Renal cortex interstitium (tissue), 15 donors: ENCODE data around the gene MC2R. TPM values are rescaled to one million over a fixed set of nuclear protein-coding genes. Genes with fewer than 3 reads are reported as not detected.
A peak's percentile ranks its signal among the peaks of the same experiment; 100 is the strongest.

Experiments
- DNase-seq, 11 donors: peaks; one replicate each; pipeline ENCODE4 v3.0.0-alpha.2; 2013; ENCODE audit warnings: low read depth in 9 of 11, low spot score in 4 of 11; ENCODE audit errors: extremely low read depth in 1 of 11
- long read RNA-seq, 16 experiments: transcript quantifications; one replicate each; lab custom pipeline, GENCODE V29; 2026
- polyA plus RNA-seq, 3 donors: library from polyadenylated mRNA; unstranded; fragments of 120-200 nt; gene quantifications; one replicate each; pipeline ENCODE4 v1.2.1, GENCODE V29; 2013; ENCODE audit not compliant: insufficient read length in 3 of 3

MC2R gene
- polyA plus RNA-seq, result not detected
- long read RNA-seq, donor 1, result 0 reads
- long read RNA-seq, donor 2, partial matches to known transcripts, result 0 of 1 reads
- long read RNA-seq, donor 2, other reads (novel, unspliced or antisense), result 0 of 1 reads
- long read RNA-seq, donor 3, result 0 reads
- long read RNA-seq, donor 4, result 0 reads
- long read RNA-seq, donor 5, result 0 reads
- long read RNA-seq, donor 6, result 0 reads
- long read RNA-seq, donor 7, result 0 reads
- long read RNA-seq, donor 8, result 0 reads
- long read RNA-seq, donor 9, result 0 reads
- long read RNA-seq, donor 10, result 0 reads
- long read RNA-seq, donor 11, result 0 reads
- long read RNA-seq, donor 12, result 0 reads
- long read RNA-seq, donor 13, result 0 reads
- long read RNA-seq, donor 14, result 0 reads
- long read RNA-seq, donor 15, result 0 reads
- long read RNA-seq, donor 16, result 0 reads

GRCh38 chr18:13915391-13915790, at the start of gene MC2R:
MC2R (minus strand) TSS chr18:13915536; CDS start chr18:13885518, 30,018 bp downstream.
- peak in 1 of 11 donors; percentile 32 for DNase-seq

- DNase-seq, result no peak
Measured at GRCh38 chr18:13945811-13946210, 30.5 kb upstream of the MC2R start.

- DNase-seq, result no peak
Measured at GRCh38 chr18:13943338-13943737, 28.0 kb upstream of the MC2R start.

- DNase-seq, result no peak
Measured at GRCh38 chr18:13940326-13940725, 25.0 kb upstream of the MC2R start.

- no peak for DNase-seq
Measured at GRCh38 chr18:13934676-13935075, 19.3 kb upstream of the MC2R start.

- DNase-seq, result no peak
Measured at GRCh38 chr18:13934058-13934457, 18.7 kb upstream of the MC2R start.

- no peak for DNase-seq
Measured at GRCh38 chr18:13932285-13933025, 17.1 kb upstream of the MC2R start.

GRCh38 chr18:13930964-13931363, 15.6 kb upstream of the MC2R start:
- DNase-seq, result no peak

GRCh38 chr18:13923221-13923620, 7.9 kb upstream of the MC2R start:
- DNase-seq, result no peak

GRCh38 chr18:13918898-13919297, 3.6 kb upstream of the MC2R start:
- DNase-seq, result no peak

GRCh38 chr18:13917401-13917800, 2.1 kb upstream of the MC2R start:
- DNase-seq, result no peak

- DNase-seq, result no peak
Measured at GRCh38 chr18:13916559-13916958, 1.2 kb upstream of the MC2R start.

GRCh38 chr18:13915995-13916431, 677 bp upstream of the MC2R start:
- DNase-seq, result peak in 10 of 11 donors; percentile 23 to 67 (median 51)

GRCh38 chr18:13914756-13915155, 580 bp downstream of the MC2R start:
- DNase-seq, result no peak

GRCh38 chr18:13914170-13914569, 1.2 kb downstream of the MC2R start:
- no peak for DNase-seq

- DNase-seq, result no peak
Measured at GRCh38 chr18:13913205-13913604, 2.1 kb downstream of the MC2R start.

- DNase-seq, result no peak
Measured at GRCh38 chr18:13912601-13913000, 2.7 kb downstream of the MC2R start.

- DNase-seq, result no peak
Measured at GRCh38 chr18:13910986-13911385, 4.3 kb downstream of the MC2R start.

- DNase-seq, result no peak
Measured at GRCh38 chr18:13910501-13910900, 4.8 kb downstream of the MC2R start.
